ENCODE data around the gene FOXD4. TPM values are rescaled to one million over a fixed set of nuclear protein-coding genes. Genes with fewer than 3 reads are reported as not detected.
"Not testable (repeated sequence)": the region's sequence is repeated elsewhere in the genome, so short reads cannot be mapped to it uniquely, and the experiment has no call there.

Gene FOXD4
- under 1 TPM in 1 of 4 donors, not detected in 3; 0.91 TPM for total RNA-seq

DNA sequence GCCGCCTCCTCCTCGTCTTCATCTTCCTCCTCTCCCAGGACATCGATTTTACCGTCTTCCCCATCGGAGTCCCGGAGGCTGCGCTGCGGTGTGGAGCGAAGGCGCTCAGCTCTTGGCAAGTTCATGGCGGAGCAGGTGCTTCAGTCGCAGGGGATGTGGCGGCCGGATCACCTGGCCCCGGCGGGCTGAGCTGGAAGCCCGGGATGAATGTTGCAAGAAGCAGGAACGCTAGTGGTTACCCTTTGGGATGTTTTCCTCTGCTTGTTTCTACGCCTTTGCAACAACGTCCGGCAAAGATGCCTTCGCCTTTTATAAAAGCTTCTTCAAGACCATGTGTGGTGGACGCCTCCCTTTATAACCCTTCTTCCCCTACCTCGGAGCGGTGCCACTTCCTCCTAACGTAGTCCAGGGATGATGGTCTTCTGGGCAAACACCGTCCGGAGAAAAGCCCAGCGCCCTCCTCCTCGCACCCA, at the start of gene FOXD4:
Gene FOXD4, minus strand, starts transcription at position 423 of the 473 bp plus-strand sequence. Its CDS starts 298 bp downstream, at position 125.
- intact Hi-C loops (cut with DNase I; ENCODE audit: low total_unique reads); DNase-seq (ENCODE audit: low spot score in 2 of 2); H3K4me3 ChIP-seq (ENCODE audit: low read depth, poor library complexity, severe bottlenecking): not testable (repeated sequence)
- WGBS, 2 donors, result 33 to 47% methylated on average over 15 to 25 of the region's 30 CpGs

DNA sequence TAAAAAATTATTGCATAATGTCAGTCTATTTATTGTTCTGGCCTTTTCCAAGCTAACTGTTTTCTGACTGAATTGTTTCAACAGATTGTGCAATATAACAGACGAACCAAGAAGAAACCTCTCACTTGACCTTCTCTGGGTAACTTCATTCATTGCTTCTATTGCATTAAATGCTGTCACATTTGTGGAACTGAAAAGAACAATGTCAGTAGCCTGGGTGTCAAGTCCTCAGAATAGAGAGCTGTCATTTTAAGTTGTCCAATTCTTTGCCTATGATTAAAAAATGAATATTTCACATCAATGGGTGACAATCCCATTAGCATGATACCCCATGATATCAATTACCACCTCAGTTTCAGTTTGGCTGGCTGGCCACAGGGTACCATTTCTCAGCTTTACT, 41.7 kb upstream of the FOXD4 start:
- intact Hi-C loops (cut with DNase I; ENCODE audit: low total_unique reads); DNase-seq (ENCODE audit: low spot score in 2 of 2); H3K4me3 ChIP-seq (ENCODE audit: low read depth, poor library complexity, severe bottlenecking): not testable (repeated sequence)
- WGBS, 2 donors, result 25 to 65% methylated on average over 1 of the region's 1 CpG

DNA sequence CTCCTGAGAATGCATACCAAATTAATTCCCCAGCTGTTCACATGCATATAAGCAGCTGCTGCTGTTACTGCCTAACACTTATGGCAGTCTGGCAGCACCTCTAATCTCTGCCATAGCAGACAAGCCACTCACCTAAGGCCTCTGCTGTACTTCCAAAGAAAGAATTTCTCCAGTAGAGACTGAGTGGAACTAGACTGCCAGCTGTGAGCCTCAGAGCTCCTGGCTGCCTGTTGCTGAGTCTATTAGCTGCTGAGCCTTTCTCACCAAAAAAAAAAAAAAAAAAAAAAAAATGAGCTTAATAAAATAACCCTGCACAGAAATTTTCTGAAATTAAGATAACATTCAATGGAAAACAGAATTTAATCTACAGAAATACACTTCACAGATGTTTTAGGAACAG, 33.0 kb upstream of the FOXD4 start:
- DNase-seq (ENCODE audit: low spot score in 2 of 2); intact Hi-C loops (cut with DNase I; ENCODE audit: low total_unique reads); H3K4me3 ChIP-seq (ENCODE audit: low read depth, poor library complexity, severe bottlenecking): not testable (repeated sequence)

DNA sequence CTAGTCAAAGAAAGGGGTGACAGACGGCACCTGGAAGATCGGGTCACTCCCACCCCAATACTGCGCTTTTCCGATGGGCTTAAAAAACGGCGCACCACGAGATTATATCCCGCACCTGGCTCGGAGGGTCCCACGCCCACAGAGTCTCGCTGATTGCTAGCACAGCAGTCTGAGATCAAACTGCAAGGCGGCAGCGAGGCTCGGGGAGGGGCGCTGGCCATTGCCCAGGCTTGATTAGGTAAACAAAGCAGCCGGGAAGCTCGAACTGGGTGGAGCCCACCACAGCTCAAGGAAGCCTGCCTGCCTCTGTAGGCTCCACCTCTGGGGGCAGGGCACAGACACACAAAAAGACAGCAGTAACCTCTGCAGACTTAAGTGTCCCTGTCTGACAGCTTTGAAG, 21.7 kb upstream of the FOXD4 start:
- H3K4me3 ChIP-seq (ENCODE audit: low read depth, poor library complexity, severe bottlenecking); DNase-seq (ENCODE audit: low spot score in 2 of 2); intact Hi-C loops (cut with DNase I; ENCODE audit: low total_unique reads): not testable (repeated sequence)
- 93% methylated on average over 17 of the region's 17 CpGs; no CpG with 5 or more reads in 1 of the 2 donors for WGBS, 2 donors

DNA sequence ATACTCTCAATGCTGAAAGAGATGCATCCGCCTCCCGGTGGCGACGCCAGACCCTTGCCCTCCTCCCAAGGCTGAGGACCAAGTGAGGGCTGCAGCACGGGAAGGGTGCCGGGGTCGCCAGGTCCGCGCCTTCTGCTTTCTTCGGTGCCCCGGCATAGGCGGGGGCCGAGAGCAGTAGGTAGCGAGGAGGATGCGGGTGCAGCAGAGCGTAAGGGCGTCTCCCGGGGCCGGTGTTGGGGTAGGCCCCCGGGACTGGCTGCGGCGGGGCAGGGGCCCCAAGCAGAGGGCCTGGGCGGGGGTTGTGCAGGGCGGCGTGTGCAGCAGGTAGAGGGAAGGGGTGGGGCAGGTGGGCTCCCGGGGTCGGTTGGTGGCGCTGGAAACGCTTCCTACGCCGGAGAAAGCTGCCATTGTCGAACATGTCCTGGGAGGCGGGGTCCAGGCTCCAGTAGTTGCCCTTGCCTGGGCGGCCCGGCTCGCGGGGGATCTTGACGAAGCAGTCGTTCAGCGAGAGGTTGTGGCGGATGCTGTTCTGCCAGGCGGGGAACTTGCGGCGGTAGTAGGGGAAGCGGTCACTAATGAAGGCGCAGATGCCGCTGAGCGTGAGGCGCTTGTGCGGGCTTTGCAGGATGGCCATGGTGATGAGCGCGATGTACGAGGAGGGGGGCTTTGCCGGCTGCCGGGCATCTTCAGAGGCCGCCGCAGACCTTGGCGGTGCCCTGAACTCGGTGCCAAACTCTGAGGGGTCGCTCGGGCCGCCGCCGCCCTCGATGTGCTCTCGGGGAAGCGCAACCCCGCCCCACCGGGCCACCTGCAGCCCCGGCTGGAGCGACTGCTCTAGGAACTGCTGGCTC, 848 bp downstream of the FOXD4 start:
- H3K4me3 ChIP-seq (ENCODE audit: low read depth, poor library complexity, severe bottlenecking); DNase-seq (ENCODE audit: low spot score in 2 of 2); intact Hi-C loops (cut with DNase I; ENCODE audit: low total_unique reads): not testable (repeated sequence)
- WGBS, 2 donors, result 3 to 5% methylated on average over 18 to 25 of the region's 71 CpGs

DNA sequence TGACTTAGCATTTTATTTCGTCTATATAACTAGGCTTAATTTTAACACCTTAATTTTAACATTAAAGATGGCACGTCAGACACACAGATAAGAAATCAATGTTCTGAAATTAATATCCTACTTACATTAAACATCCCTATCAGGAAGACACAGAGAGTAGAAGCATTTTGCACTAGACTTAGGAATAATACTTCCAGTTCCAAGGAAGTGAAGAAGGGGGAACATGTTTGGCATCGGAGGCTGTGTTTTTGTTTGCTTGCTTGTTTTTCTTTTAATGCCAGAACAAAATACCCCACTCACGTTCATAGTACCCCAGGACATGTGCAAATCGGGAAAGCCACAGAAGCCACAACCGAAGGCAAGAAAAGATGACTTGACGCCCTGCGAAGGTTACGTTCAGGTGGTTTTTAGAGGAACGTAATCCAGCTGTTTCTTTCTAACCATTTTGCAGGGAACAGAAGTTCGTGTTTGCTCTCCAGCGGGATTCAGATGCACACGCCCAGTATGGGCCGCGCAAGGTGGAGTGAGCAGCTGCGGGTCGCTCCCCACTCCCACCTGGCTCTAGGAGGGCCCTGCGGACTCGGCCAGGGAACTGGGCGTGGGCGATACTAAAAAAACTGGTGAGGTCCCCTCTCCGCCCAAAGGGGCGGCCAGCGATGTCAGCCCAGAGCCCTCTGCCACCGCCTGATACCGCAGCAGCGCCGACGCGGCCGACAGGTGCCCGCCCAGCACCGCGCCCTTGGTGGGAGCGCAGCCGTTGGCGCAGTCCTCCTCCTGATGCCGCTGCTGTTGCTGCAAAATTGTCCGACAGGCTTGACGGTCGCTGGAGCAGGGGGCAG, 1.8 kb downstream of the FOXD4 start:
- 16 to 21% methylated on average over 14 to 31 of the region's 41 CpGs for WGBS, 2 donors
- intact Hi-C loops (cut with DNase I; ENCODE audit: low total_unique reads); DNase-seq (ENCODE audit: low spot score in 2 of 2); H3K4me3 ChIP-seq (ENCODE audit: low read depth, poor library complexity, severe bottlenecking): not testable (repeated sequence)

DNA sequence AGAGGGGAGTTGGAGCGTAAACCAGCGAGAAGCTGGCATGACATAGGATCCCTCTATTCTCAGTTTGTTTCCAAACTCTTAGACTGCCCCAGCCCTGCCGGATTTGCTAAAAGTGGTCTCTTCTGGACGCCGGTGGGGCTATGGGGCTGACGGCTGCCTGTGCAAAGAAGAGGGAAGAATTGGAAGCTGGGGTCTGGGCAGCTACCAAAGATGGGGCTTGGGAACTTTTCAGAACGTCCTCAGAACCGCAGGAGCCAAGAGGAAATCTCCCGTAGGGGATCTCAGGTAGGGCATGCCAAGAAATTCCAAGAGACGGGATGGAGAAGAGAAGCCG, 3.1 kb downstream of the FOXD4 start:
- WGBS, 2 donors, result 10 to 16% methylated on average over 10 of the region's 11 CpGs
- DNase-seq (ENCODE audit: low spot score in 2 of 2); H3K4me3 ChIP-seq (ENCODE audit: low read depth, poor library complexity, severe bottlenecking); intact Hi-C loops (cut with DNase I; ENCODE audit: low total_unique reads): not testable (repeated sequence)

DNA sequence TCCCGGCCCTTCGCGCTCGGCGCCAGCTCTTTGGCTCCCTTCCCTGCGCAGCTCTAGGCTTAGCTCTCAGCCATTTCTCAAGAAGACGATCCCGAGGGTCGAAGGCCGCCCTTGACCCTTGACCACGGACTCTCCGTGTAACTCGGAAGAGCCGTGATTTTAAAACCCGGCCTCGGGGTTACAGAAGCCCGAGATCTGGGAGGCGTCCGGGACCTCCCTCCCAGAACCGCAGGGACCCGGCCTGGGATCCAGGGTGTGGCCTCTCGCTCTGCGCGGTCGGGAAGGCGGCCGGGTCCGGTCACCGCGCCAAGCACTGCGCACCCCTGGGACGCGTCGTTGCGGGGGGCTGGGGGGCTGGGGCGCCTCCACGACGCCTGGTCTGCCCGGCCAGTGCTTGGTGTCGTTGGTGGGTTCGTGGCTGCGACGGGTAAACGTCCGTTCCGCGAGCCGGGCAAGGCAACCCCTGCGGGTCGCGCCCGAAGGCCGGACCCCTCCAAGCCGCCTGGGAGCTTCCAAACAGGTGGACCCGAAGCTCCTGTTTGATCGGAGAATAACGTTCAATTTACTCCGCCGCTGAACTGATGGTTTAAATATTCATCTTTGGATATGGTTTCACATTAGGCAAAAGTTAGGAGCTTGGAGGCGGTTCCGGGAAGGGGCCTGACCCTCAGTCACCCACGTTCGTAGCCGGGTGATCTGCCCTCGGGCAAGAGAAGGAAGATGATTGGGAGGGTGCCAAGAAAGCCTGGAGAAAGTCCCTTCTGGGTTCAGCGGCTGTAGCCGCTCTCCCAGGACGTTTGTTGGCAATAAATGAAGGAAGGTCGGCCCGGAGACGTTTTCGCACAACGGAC, 3.7 kb downstream of the FOXD4 start:
- 2% methylated on average over 35 to 39 of the region's 73 CpGs for WGBS, 2 donors

DNA sequence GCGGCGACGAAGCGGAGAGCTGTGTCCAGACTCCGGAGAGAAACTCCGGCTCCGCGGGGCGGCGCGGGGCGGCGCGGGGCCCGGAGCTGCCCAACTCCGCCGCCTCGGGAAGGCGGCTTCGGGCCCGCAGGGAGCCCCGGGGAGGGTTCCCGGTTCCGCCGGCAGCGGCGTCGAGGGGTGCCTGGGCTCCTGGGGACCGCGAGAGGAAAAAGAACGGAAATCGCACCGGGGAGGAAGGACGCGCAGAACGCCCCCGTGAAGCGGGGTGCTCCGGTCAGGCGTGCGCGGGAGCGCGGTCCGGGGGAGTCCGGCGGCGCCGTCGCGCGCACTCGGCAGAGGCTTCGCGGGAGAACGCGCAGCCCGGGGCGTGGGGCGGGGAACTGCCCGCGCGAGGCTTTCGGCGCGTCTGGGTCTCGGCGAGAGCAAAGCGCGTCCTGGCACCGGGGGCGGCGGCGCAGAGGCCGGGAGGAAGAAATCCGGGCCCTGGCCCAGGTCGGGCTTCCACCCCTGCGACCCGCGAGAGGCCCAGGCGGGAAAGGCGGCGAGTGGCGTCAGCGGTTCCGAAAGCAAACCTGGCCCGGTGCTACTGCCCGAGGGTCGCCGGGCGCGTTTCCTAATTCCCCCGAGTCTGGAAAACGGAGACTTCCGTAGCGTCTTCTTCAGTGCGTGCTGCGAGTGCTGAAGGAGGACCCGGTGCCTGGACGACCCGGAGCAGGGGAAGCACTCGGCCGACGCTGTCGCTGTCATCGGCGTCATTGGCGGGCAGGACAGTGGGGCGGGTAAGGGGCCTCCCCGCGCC, 4.5 kb downstream of the FOXD4 start:
- DNase-seq (ENCODE audit: low spot score in 2 of 2), result not testable (repeated sequence)
- WGBS, 2 donors, result 1 to 2% methylated on average over 33 to 76 of the region's 111 CpGs

More for the DNA sequence above, 3.7 kb downstream of the FOXD4 start:
- H3K4me3 ChIP-seq (ENCODE audit: low read depth, poor library complexity, severe bottlenecking); intact Hi-C loops (cut with DNase I; ENCODE audit: low total_unique reads); DNase-seq (ENCODE audit: low spot score in 2 of 2): not testable (repeated sequence)

DNA sequence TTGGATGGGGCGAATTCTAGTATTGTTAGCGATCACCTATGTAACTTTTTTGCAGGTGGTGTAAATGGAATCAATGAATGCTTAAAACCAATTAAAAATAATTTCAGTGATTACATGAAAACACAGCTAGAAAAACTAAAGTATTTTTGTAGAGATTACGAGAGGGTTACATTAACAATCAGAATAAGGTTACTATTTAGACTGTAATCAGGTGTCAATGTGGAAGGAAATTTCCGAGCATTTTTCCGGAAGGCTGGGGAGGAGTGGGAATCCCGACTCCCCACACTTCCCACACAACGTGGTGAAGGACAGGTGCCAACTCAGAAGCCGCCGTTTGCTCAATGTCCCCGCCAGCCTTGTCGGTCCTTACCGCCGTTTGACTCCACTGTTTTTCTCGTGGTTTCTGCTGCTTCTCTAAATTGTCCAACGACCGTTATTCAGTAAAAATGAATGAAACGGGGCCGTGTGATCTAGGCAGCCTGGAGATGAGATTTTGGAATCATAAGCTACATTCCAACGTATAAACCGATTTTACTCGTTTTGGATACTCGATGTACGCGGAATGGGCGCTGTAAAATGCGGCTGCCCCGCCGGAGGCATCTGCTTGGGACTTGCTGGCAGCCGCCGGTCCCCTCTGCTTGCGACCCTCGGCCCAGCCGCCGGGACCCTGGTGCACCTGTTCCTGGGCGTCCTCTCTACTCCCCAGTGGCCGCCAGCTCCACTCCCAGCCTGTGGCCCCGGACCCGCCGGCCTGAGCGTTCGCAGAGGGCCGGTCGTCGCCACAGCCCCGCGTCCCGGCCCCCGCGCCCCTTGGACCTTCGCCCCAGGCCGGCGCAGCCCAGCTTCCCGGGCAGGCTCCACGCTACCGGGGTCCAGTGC, 5.4 kb downstream of the FOXD4 start:
- intact Hi-C loops (cut with DNase I; ENCODE audit: low total_unique reads); H3K4me3 ChIP-seq (ENCODE audit: low read depth, poor library complexity, severe bottlenecking); DNase-seq (ENCODE audit: low spot score in 2 of 2): not testable (repeated sequence)
- 20 to 21% methylated on average over 21 to 24 of the region's 55 CpGs for WGBS, 2 donors

More for the DNA sequence above, 4.5 kb downstream of the FOXD4 start:
- H3K4me3 ChIP-seq (ENCODE audit: low read depth, poor library complexity, severe bottlenecking); intact Hi-C loops (cut with DNase I; ENCODE audit: low total_unique reads): not testable (repeated sequence)

DNA sequence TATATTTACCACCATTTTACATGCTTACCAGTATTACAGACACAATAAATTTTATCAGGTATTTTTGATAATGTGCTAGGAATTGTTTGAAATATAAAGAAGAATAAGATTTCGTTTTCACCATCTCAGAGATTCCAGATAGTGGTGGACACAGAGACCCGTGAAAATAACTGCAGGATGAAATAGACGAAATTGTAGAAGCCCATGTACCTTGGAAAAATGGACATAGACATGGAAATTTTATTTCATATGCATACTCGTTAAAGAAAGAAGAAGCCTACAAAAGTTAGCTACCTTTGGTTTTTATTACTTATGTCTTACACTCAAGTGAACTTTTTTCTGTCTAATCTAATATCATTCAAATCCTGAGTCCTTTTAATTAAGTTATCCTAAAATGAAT, 7.5 kb downstream of the FOXD4 start:
- H3K4me3 ChIP-seq (ENCODE audit: low read depth, poor library complexity, severe bottlenecking); DNase-seq (ENCODE audit: low spot score in 2 of 2); intact Hi-C loops (cut with DNase I; ENCODE audit: low total_unique reads): not testable (repeated sequence)
- 36 to 37% methylated on average over 4 of the region's 4 CpGs for WGBS, 2 donors

DNA sequence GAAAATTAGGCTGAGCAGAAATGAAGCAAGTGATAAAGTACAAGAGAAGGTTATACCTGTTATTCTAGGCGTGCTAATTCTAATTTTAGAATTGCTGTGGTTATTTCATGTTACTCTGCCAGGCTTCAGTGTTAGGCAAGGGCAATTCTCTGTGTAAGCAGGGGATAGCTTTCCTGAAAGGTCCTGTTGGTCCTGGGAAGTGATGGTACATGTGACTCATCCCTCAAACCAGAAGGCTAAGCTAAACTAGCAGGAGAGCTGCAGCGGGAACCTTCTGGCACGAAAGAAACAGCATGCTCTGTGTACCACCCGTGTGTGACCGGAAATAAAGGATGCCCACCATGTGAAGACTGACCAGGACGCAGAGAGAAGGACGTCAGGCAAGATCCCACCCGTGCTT, 8.7 kb downstream of the FOXD4 start:
- 19 to 37% methylated on average over 5 to 7 of the region's 8 CpGs for WGBS, 2 donors
- H3K4me3 ChIP-seq (ENCODE audit: low read depth, poor library complexity, severe bottlenecking); DNase-seq (ENCODE audit: low spot score in 2 of 2); intact Hi-C loops (cut with DNase I; ENCODE audit: low total_unique reads): not testable (repeated sequence)
